Ishikawa (cell line): ENCODE measurements around the gene SUSD6.
A peak's percentile ranks its signal among the peaks of the same experiment; 100 is the strongest.

Experiments
- CEBPB ChIP-seq: IDR thresholded peaks from 2 replicates; pipeline ENCODE4 v1.6.1; 2012
- CREB1 ChIP-seq: IDR thresholded peaks from 2 replicates; pipeline ENCODE4 v1.6.1; 2012; ENCODE audit warnings: low read depth
- EGR1 ChIP-seq: IDR thresholded peaks from 2 replicates; pipeline ENCODE4 v1.6.1; 2012
- EP300 ChIP-seq: IDR thresholded peaks from 2 replicates; pipeline ENCODE4 v1.6.1; 2012; ENCODE audit warnings: borderline replicate concordance
- NFIC ChIP-seq: IDR thresholded peaks from 2 replicates; pipeline ENCODE4 v1.6.1; 2012
- RAD21 ChIP-seq: IDR thresholded peaks from 2 replicates; pipeline ENCODE4 v1.6.1; 2012; ENCODE audit warnings: low read depth
- TAF1 ChIP-seq: IDR thresholded peaks from 2 replicates; pipeline ENCODE4 v1.6.1; 2012; ENCODE audit warnings: low read depth, mild to moderate bottlenecking
- TCF12 ChIP-seq: IDR thresholded peaks from 2 replicates; pipeline ENCODE4 v1.6.1; 2012; ENCODE audit warnings: low read depth
- TEAD4 ChIP-seq: IDR thresholded peaks from 2 replicates; pipeline ENCODE4 v1.6.1; 2012
- YY1 ChIP-seq: IDR thresholded peaks from 2 replicates; pipeline ENCODE4 v1.6.1; 2012; ENCODE audit warnings: low read depth
- TF ChIP-seq, protein P1 (sequence below): IDR thresholded peaks from 2 replicates; pipeline ENCODE4 v1.6.1; 2012
- TF ChIP-seq, protein P2 (sequence below): IDR thresholded peaks from 2 replicates; pipeline ENCODE4 v1.6.1; 2012
- TF ChIP-seq, protein P3 (sequence below): IDR thresholded peaks from 2 replicates; pipeline ENCODE4 v1.6.1; 2012; ENCODE audit warnings: low read depth, mild to moderate bottlenecking

The SUSD6 gene

GRCh38 chr14:69711477-69711876 lies 100.1 kb downstream of the SUSD6 start:
- no peak for TF ChIP-seq EP300
- TF ChIP-seq, protein P1, sequence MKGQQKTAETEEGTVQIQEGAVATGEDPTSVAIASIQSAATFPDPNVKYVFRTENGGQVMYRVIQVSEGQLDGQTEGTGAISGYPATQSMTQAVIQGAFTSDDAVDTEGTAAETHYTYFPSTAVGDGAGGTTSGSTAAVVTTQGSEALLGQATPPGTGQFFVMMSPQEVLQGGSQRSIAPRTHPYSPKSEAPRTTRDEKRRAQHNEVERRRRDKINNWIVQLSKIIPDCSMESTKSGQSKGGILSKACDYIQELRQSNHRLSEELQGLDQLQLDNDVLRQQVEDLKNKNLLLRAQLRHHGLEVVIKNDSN, result no peak
- TF ChIP-seq, protein P2, sequence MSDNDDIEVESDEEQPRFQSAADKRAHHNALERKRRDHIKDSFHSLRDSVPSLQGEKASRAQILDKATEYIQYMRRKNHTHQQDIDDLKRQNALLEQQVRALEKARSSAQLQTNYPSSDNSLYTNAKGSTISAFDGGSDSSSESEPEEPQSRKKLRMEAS, result no peak
- TF ChIP-seq, protein P3, sequence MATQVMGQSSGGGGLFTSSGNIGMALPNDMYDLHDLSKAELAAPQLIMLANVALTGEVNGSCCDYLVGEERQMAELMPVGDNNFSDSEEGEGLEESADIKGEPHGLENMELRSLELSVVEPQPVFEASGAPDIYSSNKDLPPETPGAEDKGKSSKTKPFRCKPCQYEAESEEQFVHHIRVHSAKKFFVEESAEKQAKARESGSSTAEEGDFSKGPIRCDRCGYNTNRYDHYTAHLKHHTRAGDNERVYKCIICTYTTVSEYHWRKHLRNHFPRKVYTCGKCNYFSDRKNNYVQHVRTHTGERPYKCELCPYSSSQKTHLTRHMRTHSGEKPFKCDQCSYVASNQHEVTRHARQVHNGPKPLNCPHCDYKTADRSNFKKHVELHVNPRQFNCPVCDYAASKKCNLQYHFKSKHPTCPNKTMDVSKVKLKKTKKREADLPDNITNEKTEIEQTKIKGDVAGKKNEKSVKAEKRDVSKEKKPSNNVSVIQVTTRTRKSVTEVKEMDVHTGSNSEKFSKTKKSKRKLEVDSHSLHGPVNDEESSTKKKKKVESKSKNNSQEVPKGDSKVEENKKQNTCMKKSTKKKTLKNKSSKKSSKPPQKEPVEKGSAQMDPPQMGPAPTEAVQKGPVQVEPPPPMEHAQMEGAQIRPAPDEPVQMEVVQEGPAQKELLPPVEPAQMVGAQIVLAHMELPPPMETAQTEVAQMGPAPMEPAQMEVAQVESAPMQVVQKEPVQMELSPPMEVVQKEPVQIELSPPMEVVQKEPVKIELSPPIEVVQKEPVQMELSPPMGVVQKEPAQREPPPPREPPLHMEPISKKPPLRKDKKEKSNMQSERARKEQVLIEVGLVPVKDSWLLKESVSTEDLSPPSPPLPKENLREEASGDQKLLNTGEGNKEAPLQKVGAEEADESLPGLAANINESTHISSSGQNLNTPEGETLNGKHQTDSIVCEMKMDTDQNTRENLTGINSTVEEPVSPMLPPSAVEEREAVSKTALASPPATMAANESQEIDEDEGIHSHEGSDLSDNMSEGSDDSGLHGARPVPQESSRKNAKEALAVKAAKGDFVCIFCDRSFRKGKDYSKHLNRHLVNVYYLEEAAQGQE, result no peak
- no peak for TF ChIP-seq YY1
- TF ChIP-seq TAF1, result no peak

DNA sequence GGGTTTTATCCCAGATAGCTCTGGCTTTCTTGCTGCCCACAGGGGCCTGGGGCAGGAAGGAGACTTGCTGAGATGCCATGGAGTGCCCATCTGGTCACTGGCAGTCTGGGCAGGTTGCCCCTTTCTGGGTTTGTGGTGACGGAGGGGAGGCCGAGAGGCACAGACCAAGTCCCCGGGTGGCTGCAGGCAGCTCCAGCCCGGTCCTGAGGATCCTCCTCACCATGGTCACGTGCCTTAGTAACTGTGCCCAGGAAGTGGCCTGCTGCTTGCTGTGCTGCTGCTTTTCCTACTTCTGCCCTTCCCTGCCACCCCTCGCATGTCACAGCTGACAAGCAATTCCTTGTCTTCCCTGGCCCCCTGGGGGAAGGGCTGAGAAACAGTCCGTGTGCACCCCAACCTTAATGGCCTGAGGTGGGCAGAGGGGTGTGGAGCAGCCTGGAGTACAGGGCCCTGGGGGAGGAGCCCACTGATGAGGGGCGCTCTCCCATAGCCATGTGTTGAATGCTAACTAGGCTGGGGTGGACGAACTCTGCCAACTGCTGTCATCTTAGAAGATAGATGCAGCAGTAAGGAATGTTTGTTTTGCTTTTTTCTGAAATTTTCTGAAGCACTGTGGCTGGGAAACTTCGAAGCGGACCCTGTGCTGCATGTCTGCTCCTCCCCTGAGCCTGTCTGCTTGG lies 100.6 kb downstream of the SUSD6 start:
- TF ChIP-seq, protein P1, result peak; percentile 65
- no peak for TF ChIP-seq TEAD4
- TF ChIP-seq NFIC, result no peak

GRCh38 chr14:69712599-69713088 lies 101.2 kb downstream of the SUSD6 start:
- TF ChIP-seq TEAD4, result no peak
- TF ChIP-seq NFIC, result no peak
- no peak; the same call in 1 of the 2 replicates for TF ChIP-seq RAD21
- TF ChIP-seq TAF1, result no peak
- TF ChIP-seq EP300, result no peak
- TF ChIP-seq TCF12, result no peak
- no peak for TF ChIP-seq EGR1
- TF ChIP-seq, protein P3, result no peak
- TF ChIP-seq CREB1, result no peak
- TF ChIP-seq YY1, result no peak

DNA sequence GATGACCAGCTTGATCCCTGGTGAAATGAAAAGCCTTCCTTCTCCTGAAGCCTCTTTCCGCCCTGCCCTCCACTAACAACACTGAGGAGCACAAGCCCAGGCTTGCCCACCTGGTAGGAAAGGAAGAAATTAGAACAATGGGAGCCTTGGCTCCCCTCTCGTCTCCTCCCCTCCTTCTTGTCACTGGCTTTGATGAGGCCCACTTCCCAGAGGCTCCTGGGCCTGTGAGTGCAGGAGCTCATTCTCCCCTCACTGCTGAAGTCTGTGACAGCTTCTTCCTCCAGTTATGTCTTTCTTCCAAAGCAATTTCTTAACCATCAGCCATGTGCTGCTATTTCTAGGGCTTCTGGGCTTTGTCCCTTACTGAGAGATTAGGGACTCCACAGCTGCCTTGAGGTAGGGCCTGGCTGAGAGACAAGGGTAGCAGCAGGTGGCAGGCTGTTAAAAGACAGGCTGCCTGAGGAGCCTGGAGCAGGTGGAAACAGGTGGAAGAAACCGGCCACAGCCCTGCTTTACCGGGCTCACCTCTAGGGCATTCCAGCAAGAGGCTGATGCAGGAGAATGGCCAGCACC lies 101.9 kb downstream of the SUSD6 start:
- TF ChIP-seq, protein P2, result peak; percentile 37
- no peak for TF ChIP-seq YY1
- TF ChIP-seq, protein P1, result no peak
- peak; percentile 41; the same call in 1 of the 2 replicates for TF ChIP-seq TCF12

- TF ChIP-seq CEBPB (no peak), TEAD4 (no peak)
These were observed 102.7 kb downstream of the SUSD6 start for GRCh38 chr14:69713993-69714679.

DNA sequence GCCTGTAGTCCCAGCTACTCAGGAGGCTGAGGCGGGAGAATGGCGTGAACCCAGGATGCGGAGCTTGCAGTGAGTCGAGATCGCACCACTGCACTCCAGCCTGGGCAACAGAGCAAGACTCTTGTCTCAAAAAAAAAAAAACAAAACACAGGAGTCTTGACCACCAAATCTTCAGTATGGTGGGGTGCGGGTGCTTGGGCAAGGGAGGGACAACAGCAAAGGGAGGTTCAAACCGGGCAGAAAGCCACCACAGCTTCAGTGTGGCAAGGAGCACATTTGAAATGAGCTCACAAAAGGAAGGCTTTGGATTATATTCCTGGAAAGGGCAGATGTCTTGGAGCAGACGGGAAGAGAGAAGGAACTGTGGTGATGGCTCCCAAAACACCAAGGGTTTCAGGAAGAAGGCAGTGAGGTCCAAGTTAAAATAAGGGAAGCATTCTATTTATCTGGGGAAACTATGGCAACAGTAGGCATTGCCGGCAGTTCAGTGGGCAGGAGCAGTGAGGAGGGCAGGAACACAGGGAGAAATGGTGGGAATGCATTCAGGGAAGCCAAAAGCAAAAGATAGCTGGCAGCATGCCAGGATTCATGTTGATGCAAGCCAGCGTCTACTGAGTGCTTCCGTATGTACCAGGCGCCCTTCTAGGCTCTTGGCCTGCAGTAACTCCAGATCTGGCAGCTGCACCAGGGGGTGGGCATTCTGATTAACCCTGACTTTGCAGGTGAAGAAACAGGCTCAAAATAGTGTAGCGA lies 104.5 kb downstream of the SUSD6 start:
- TF ChIP-seq NFIC, result peak; percentile 79
- TF ChIP-seq TEAD4, result no peak
